A549 (cell line): Measurements from ENCODE around the gene VDR.

ENCODE experiments used
- BHLHE40 ChIP-seq: IDR thresholded peaks from 2 replicates; pipeline ENCODE4 v1.6.1; 2012; ENCODE audit warnings: low read depth, low read length, inconsistent platforms
- CTCF ChIP-seq: fragments of >200 bp; sonication (Bioruptor Twin); formaldehyde crosslinking; IDR thresholded peaks from 3 replicates; pipeline ENCODE4 v1.5.1; 2016
- ESRRA ChIP-seq: fragments of 150-350 bp; IDR thresholded peaks from 2 replicates; pipeline ENCODE4 v1.6.1; 2014; ENCODE audit warnings: mild to moderate bottlenecking, low read length, borderline replicate concordance
- HMGXB4 ChIP-seq: fragments of 250-450 bp; sonication (Bioruptor Pico); IDR thresholded peaks from 2 replicates; pipeline ENCODE4 v1.5.0; 2021; ENCODE audit warnings: mild to moderate bottlenecking, moderate library complexity, borderline replicate concordance
- KDM5A ChIP-seq: fragments of 200-600 bp; sonication (generic); IDR thresholded peaks from 2 replicates; pipeline ENCODE4 v1.6.1; 2016; ENCODE audit warnings: antibody characterized with exemption, mild to moderate bottlenecking
- MAFK ChIP-seq: fragments of 450-650 bp; IDR thresholded peaks from 2 replicates; pipeline ENCODE4 v1.6.1; 2014; ENCODE audit not compliant: partially characterized antibody
- MAX ChIP-seq: IDR thresholded peaks from 2 replicates; pipeline ENCODE4 v1.6.1; 2012
- POLR2A ChIP-seq: IDR thresholded peaks from 2 replicates; pipeline ENCODE4 v1.6.1; 2012; ENCODE audit warnings: mild to moderate bottlenecking, low read length
- SMC3 ChIP-seq: fragments of >200 bp; sonication (Bioruptor Twin); formaldehyde crosslinking; IDR thresholded peaks from 3 replicates; pipeline ENCODE4 v1.6.1; 2018; ENCODE audit warnings: inconsistent platforms
- USF2 ChIP-seq: fragments of 450-650 bp; IDR thresholded peaks from 2 replicates; pipeline ENCODE4 v1.6.1; 2014; ENCODE audit warnings: antibody characterized with exemption

GRCh38 chr12:47899466-47899865 lies 5.3 kb downstream of the VDR start:
- TF ChIP-seq HMGXB4 (CRISPR knock-in tag) (no peak), MAFK (no peak), CTCF (no peak), BHLHE40 (no peak), POLR2A (no peak), ESRRA (no peak), KDM5A (no peak), MAX (no peak), USF2 (no peak), SMC3 (no peak)
